ENCODE data around the gene ADAMTSL3. TPM values are rescaled to one million over a fixed set of nuclear protein-coding genes. Genes with fewer than 3 reads are reported as not detected.

Gene ADAMTSL3
- total RNA-seq, 1 donor from 2014 or later, result 0.41 TPM

GRCh38 chr15:83889995-83890394 is 236.1 kb downstream of the ADAMTSL3 start:
- Histone ChIP-seq H3K9ac (no peak overlapping the region), H3K36me3 (no peaks in the 10 kb centered on the region), H3F3A (ENCODE audit: low read depth) (no peaks in the 10 kb centered on the region), H3K4me3 (no peak overlapping the region), H3K4me1 (no peaks in the 10 kb centered on the region), H3K9me3 (ENCODE audit: low read depth) (no peaks in the 10 kb centered on the region), H4K20me1 (ENCODE audit: low read depth) (no peaks in the 10 kb centered on the region), H3K27ac (no peak overlapping the region), H3K4me2 (no peak overlapping the region), H2AFZ (replicated peaks) (no peak overlapping the region), H3K79me2 (ENCODE audit: low read depth) (no peaks in the 10 kb centered on the region), H3K27me3 (no peaks in the 10 kb centered on the region)
- no peak for DNase-seq (ENCODE audit: low spot score)
- Mint-ChIP-seq H3K36me3 (no peaks in the 10 kb centered on the region), H3K9me3 (no peaks in the 10 kb centered on the region), H3K4me3 (no peak overlapping the region), H3K27me3 (ENCODE audit: insufficient read depth, low read depth) (no peaks in the 10 kb centered on the region), H3K27ac (no peak overlapping the region), H3K4me1 (peaks cover 2% of the 10 kb centered on the region)
- no peak for TF ChIP-seq EZH2phosphoT487 (IDR thresholded peaks at IDR 0.05)
- no peak for TF ChIP-seq EZH2 (IDR thresholded peaks at IDR 0.05)
- no peak for TF ChIP-seq CTCF (IDR thresholded peaks at IDR 0.05)

GRCh38 chr15:83890587-83890986 is 236.7 kb downstream of the ADAMTSL3 start:
- H3K27ac ChIP-seq, result no peak overlapping the region
- H3K27me3 ChIP-seq, result no peaks in the 10 kb centered on the region
- no peaks in the 10 kb centered on the region for H3K4me1 ChIP-seq
- Mint-ChIP-seq H3K27me3 (ENCODE audit: insufficient read depth, low read depth) (no peaks in the 10 kb centered on the region), H3K36me3 (no peaks in the 10 kb centered on the region), H3K4me1 (peaks cover 2% of the 10 kb centered on the region), H3K9me3 (no peaks in the 10 kb centered on the region), H3K27ac (no peak overlapping the region), H3K4me3 (no peak overlapping the region)
- H3K9me3 ChIP-seq (ENCODE audit: low read depth), result no peaks in the 10 kb centered on the region
- no peaks in the 10 kb centered on the region for H3K36me3 ChIP-seq
- no peaks in the 10 kb centered on the region for H4K20me1 ChIP-seq (ENCODE audit: low read depth)
- no peak overlapping the region for H3K9ac ChIP-seq
- TF ChIP-seq EZH2phosphoT487 (IDR thresholded peaks at IDR 0.05) (no peak), EZH2 (IDR thresholded peaks at IDR 0.05) (no peak), CTCF (IDR thresholded peaks at IDR 0.05) (no peak)
- no peak overlapping the region for H3K4me3 ChIP-seq
- H3F3A ChIP-seq (ENCODE audit: low read depth), result no peaks in the 10 kb centered on the region
- no peaks in the 10 kb centered on the region for H3K79me2 ChIP-seq (ENCODE audit: low read depth)
- DNase-seq (ENCODE audit: low spot score), result no peak
- no peak overlapping the region for H3K4me2 ChIP-seq
- H2AFZ ChIP-seq (replicated peaks), result no peak overlapping the region

GRCh38 chr15:83892498-83892897 is 238.6 kb downstream of the ADAMTSL3 start:
- Histone ChIP-seq H3K27me3 (no peaks in the 10 kb centered on the region), H3K4me3 (no peak overlapping the region), H4K20me1 (ENCODE audit: low read depth) (no peaks in the 10 kb centered on the region), H3K9ac (no peak overlapping the region), H2AFZ (replicated peaks) (no peak overlapping the region), H3F3A (ENCODE audit: low read depth) (no peaks in the 10 kb centered on the region), H3K27ac (no peak overlapping the region), H3K4me1 (no peaks in the 10 kb centered on the region), H3K9me3 (ENCODE audit: low read depth) (no peaks in the 10 kb centered on the region), H3K79me2 (ENCODE audit: low read depth) (no peaks in the 10 kb centered on the region), H3K4me2 (no peak overlapping the region), H3K36me3 (no peaks in the 10 kb centered on the region)
- DNase-seq (ENCODE audit: low spot score), result no peak
- Mint-ChIP-seq H3K4me1 (peaks cover 2% of the 10 kb centered on the region), H3K4me3 (no peak overlapping the region), H3K9me3 (no peaks in the 10 kb centered on the region), H3K36me3 (no peaks in the 10 kb centered on the region), H3K27me3 (ENCODE audit: insufficient read depth, low read depth) (no peaks in the 10 kb centered on the region), H3K27ac (no peak overlapping the region)
- no peak for TF ChIP-seq EZH2 (IDR thresholded peaks at IDR 0.05)
- no peak for TF ChIP-seq EZH2phosphoT487 (IDR thresholded peaks at IDR 0.05)
- no peak for TF ChIP-seq CTCF (IDR thresholded peaks at IDR 0.05)
